ENCODE measurements around the gene TRAK1. TPM values are rescaled to one million over a fixed set of nuclear protein-coding genes. Genes with fewer than 3 reads are reported as not detected.

The TRAK1 gene
- total and polyA plus RNA-seq, 4 donors, result 18.2 to 65.4 (median 32.5) TPM

GRCh38 chr3:42149532-42149931, 58.4 kb downstream of the TRAK1 start:
- H3K27ac ChIP-seq (ENCODE audit: low read depth in 1 of 2, low read length in 1 of 2), result peak overlapping the region in 1 of 2 donors; percentile 37
- no peak overlapping the region for H3K9ac ChIP-seq (ENCODE audit: insufficient read depth in 1 of 2, low read length in 2 of 2)
- TF ChIP-seq CTCF (IDR thresholded peaks at IDR 0.05; ENCODE audit: control extremely low read depth, extremely low read depth), result no peak
- H3K27me3 ChIP-seq (ENCODE audit: control insufficient read depth in 3 of 3, insufficient read depth in 3 of 3, low read length in 2 of 3), result no peaks in the 10 kb centered on the region
- ATAC-seq (ENCODE audit: insufficient read depth, low FRiP score), result no peak
- 93 to 94% methylated on average over 8 of the region's 8 CpGs for WGBS, 2 donors
- DNase-seq, result no peak
- H3K9me3 ChIP-seq (ENCODE audit: control insufficient read depth in 4 of 4, insufficient read depth in 3 of 4, low read length in 3 of 4), result no peaks in the 10 kb centered on the region
- no peak overlapping the region for H3K4me3 ChIP-seq
- H3K4me1 ChIP-seq (ENCODE audit: control insufficient read depth in 5 of 5, insufficient read depth in 5 of 5, low read length in 5 of 5), result peaks cover 0 to 18% (median 3%) of the 10 kb centered on the region in 5 donors
- no peaks in the 10 kb centered on the region for H3K36me3 ChIP-seq (ENCODE audit: control insufficient read depth in 4 of 4, insufficient read depth in 4 of 4, low read length in 4 of 4)

- H3K9me3 ChIP-seq (ENCODE audit: control insufficient read depth in 4 of 4, insufficient read depth in 3 of 4, low read length in 3 of 4), result no peaks in the 10 kb centered on the region
- no peak overlapping the region for H3K9ac ChIP-seq (ENCODE audit: insufficient read depth in 1 of 2, low read length in 2 of 2)
- H3K36me3 ChIP-seq (ENCODE audit: control insufficient read depth in 4 of 4, insufficient read depth in 4 of 4, low read length in 4 of 4), result no peaks in the 10 kb centered on the region
- DNase-seq (peak in 1 of 3 donors; percentile 13), ATAC-seq (ENCODE audit: insufficient read depth, low FRiP score) (peak; percentile 77)
- 71 to 87% methylated on average over 3 of the region's 3 CpGs for WGBS, 2 donors
- no peak for TF ChIP-seq CTCF (IDR thresholded peaks at IDR 0.05; ENCODE audit: control extremely low read depth, extremely low read depth)
- peaks cover 0 to 21% (median 3%) of the 10 kb centered on the region in 5 donors for H3K4me1 ChIP-seq (ENCODE audit: control insufficient read depth in 5 of 5, insufficient read depth in 5 of 5, low read length in 5 of 5)
- no peaks in the 10 kb centered on the region for H3K27me3 ChIP-seq (ENCODE audit: control insufficient read depth in 3 of 3, insufficient read depth in 3 of 3, low read length in 2 of 3)
- no peak overlapping the region for H3K4me3 ChIP-seq
- H3K27ac ChIP-seq (ENCODE audit: low read depth in 1 of 2, low read length in 1 of 2), result peak overlapping the region in 1 of 2 donors; percentile 37
These were observed 58.8 kb downstream of the TRAK1 start for GRCh38 chr3:42149975-42150374.

- 56 to 63% methylated on average over 2 of the region's 2 CpGs for WGBS, 2 donors
- H3K4me3 ChIP-seq, result no peak overlapping the region
These were observed 60.5 kb downstream of the TRAK1 start for GRCh38 chr3:42151596-42152168.

More at GRCh38 chr3:42151596-42152168, 60.5 kb downstream of the TRAK1 start:
- Histone ChIP-seq H3K27me3 (ENCODE audit: control insufficient read depth in 3 of 3, insufficient read depth in 3 of 3, low read length in 2 of 3) (no peaks in the 10 kb centered on the region), H3K9ac (ENCODE audit: insufficient read depth in 1 of 2, low read length in 2 of 2) (no peak overlapping the region), H3K4me1 (ENCODE audit: control insufficient read depth in 5 of 5, insufficient read depth in 5 of 5, low read length in 5 of 5) (peaks cover 0 to 22% (median 3%) of the 10 kb centered on the region in 5 donors), H3K36me3 (ENCODE audit: control insufficient read depth in 4 of 4, insufficient read depth in 4 of 4, low read length in 4 of 4) (no peaks in the 10 kb centered on the region), H3K9me3 (ENCODE audit: control insufficient read depth in 4 of 4, insufficient read depth in 3 of 4, low read length in 3 of 4) (no peaks in the 10 kb centered on the region), H3K27ac (ENCODE audit: low read depth in 1 of 2, low read length in 1 of 2) (no peak overlapping the region)
- DNase-seq (no peak), ATAC-seq (ENCODE audit: insufficient read depth, low FRiP score) (no peak)
- no peak for TF ChIP-seq CTCF (IDR thresholded peaks at IDR 0.05; ENCODE audit: control extremely low read depth, extremely low read depth)

Data from lung (tissue), 12 donors.